ENCODE data around the gene BCAS3.

- TF ChIP-seq CTCF (conservative IDR thresholded peaks at IDR 0.05) (no peak), ZFX (IDR thresholded peaks at IDR 0.05) (no peak)
These were observed 560.8 kb downstream of the BCAS3 start for GRCh38 chr17:61238455-61238933.

Data from C4-2B (cell line).